ENCODE data around the gene DST.
"Not testable (repeated sequence)": the region's sequence is repeated elsewhere in the genome, so short reads cannot be mapped to it uniquely, and the experiment has no call there.

DST gene

DNA sequence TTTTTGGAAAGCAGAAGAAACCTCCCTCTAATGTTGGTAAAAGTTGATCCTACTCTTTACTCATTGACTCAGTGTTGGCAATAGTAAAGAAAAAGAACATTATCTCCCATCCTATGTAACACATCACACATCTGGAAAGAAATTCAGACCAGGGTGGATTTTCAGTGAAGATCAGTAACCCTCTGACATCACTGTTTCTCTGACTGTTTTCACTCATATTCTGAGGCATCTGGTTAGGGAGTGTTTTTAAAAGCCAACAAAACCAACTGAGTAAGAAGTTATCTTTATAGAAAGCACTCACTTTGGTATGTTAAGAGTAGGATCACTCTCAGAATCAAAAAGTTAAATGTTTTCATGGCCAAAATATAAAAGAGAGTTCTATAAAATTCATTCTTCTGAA, 143.6 kb downstream of the DST start:
- no peak overlapping the region for H3K27ac ChIP-seq
- TF ChIP-seq, protein P1, sequence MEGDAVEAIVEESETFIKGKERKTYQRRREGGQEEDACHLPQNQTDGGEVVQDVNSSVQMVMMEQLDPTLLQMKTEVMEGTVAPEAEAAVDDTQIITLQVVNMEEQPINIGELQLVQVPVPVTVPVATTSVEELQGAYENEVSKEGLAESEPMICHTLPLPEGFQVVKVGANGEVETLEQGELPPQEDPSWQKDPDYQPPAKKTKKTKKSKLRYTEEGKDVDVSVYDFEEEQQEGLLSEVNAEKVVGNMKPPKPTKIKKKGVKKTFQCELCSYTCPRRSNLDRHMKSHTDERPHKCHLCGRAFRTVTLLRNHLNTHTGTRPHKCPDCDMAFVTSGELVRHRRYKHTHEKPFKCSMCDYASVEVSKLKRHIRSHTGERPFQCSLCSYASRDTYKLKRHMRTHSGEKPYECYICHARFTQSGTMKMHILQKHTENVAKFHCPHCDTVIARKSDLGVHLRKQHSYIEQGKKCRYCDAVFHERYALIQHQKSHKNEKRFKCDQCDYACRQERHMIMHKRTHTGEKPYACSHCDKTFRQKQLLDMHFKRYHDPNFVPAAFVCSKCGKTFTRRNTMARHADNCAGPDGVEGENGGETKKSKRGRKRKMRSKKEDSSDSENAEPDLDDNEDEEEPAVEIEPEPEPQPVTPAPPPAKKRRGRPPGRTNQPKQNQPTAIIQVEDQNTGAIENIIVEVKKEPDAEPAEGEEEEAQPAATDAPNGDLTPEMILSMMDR (conservative IDR thresholded peaks at IDR 0.05) = no peak

DNA sequence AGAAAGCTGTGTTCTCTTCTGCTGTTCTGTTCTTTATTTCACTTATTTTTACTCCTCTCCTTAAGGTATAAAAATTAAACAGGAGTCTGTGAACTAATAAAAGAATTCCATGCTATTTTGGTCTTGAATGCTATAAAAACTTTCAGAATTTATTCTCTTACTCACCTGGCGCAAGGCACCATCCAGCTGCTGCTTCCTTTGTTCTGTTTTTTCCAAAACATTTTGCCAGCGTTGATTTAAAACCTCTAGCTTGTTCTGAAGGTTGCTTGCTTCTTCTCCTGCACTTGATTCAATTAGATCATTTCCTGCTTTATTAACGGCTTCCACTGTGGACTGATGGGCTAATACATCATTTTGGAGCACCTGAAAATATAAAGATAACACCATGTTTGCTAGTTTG, 145.0 kb downstream of the DST start:
- TF ChIP-seq, protein P1 (conservative IDR thresholded peaks at IDR 0.05) = no peak
- H3K27ac ChIP-seq = no peak overlapping the region

DNA sequence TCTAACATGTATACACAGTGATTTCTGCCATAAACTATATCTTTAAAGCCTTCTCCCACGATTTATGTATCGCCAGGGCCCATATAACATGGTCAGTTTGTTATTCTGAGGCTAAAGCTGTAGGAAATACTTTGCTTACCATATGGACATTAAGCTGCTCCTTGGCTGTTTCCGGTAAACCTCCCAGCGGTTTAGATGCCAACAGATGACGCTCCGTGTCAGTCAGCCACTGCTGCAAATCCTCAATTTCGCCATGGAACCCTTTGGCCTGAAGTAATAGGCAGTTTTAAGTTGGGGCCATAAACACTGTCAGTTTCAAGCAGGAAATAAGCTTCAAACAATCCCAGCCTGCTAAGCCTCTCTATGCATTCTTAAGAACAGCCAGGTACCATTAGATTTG, 145.4 kb downstream of the DST start:
- H3K27ac ChIP-seq = no peak overlapping the region
- TF ChIP-seq, protein P1 (conservative IDR thresholded peaks at IDR 0.05) = no peak

DNA sequence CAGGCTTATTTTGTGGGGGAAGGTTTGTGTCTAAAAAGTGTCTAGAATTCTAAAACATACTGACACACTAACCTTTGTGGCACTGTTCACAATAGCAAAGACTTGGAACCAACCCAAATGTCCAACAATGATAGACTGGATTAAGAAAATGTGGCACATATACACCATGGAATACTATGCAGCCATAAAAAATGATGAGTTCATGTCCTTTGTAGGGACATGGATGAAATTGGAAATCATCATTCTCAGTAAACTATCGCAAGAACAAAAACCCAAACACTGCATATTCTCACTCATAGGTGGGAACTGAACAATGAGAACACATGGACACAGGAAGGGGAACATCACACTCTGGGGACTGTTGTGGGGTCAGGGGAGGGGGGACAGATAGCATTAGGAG, 146.0 kb downstream of the DST start:
- H3K27ac ChIP-seq = not testable (repeated sequence)

DNA sequence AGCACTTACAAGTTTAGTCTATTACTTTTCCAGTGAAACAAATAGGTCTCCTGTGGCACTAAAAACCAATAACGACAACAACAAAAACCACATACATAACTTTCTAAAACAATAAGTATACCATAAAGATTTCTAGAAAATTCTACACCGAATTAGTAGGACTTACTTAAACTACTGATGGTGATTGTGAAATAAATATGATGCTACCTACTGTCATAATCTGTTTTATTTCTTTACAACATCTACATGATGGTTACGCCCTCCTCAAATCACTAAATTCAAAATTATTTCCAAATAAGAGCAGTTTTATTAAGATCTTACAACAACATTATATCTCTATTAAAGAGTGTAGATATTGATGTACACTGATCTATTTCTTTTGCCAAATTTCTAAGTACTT, 147.0 kb downstream of the DST start:
- TF ChIP-seq, protein P1 (conservative IDR thresholded peaks at IDR 0.05) = no peak

DNA sequence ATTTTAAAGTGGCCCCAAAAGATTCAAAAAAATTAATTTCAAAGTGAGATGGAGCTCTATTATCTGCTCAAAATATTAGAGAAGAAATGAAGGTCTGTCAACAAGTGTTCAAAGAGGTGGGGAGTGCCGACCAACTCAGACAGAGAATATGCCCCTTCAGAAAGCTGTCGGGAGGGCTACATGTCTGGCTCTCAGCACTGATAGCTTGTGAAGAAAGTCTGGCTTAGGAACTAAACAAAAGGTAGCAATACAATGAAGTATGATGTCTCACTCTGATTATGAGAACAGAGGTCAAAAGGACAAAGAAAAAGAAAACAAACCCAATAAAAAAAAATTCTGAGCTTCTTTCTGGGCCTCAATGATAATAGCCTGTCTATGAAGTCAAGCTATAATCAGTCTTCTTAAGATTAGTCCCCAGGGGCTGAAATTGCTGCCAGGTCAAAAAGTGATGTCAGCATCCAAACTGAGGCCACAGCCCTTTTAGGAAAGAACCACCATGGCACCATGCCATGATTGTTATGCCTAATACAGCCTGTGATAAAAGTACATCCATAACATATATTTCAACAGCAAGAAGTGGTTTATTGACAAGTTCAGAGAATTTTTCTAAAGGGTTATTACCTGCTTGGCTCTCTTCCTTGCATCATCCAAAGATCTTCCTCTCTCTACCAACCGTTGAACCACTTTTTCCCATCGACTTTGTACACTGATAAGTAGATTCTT, 150.9 kb downstream of the DST start:
- H3K27ac ChIP-seq = no peak overlapping the region
- TF ChIP-seq, protein P1 (conservative IDR thresholded peaks at IDR 0.05) = no peak

More for the DNA sequence above, 147.0 kb downstream of the DST start:
- no peak overlapping the region for H3K27ac ChIP-seq

DNA sequence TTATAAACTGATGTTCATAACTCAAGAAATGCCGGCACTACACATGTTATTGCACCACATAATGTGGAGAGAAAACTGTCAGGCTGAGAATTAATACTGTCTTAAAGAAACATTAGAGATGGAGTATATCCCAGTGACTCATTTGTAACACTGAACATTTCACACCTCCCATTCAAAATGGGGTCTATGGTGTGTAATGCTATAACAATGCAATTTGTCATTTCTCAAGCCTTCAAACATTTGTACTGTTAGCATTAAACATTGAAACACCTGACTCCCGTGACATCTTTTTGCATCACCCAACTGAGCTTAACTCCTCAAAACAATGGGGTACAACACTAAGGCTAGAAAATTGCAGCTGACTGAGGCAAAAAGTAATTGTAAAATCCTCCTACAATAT, 151.7 kb downstream of the DST start:
- no peak overlapping the region for H3K27ac ChIP-seq
- TF ChIP-seq, protein P1 (conservative IDR thresholded peaks at IDR 0.05) = no peak

DNA sequence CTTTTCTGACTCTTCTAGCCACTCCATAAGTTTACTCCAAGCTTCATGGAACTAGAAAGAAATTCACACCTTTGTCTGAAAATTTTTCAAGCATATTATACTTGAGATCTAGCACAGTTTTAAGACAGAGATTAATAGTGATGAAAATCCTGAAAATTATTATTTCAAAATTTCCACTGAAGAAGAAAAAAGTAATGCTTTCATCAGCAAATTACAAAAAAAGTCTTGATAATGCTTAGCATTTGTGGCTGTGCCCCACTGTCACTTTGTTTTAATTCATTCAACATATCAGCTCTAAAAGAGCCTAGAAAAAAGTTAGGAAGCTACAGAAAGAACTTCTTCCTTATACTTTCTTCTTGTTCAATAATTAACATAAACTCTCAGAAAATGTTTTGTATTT, 153.1 kb downstream of the DST start:
- no peak overlapping the region for H3K27ac ChIP-seq
- TF ChIP-seq, protein P1 (conservative IDR thresholded peaks at IDR 0.05) = no peak
